Measurements from ENCODE around the gene VWA5A. TPM values are rescaled to one million over a fixed set of nuclear protein-coding genes. Genes with fewer than 3 reads are reported as not detected.

Gene VWA5A
- total RNA-seq, 4 donors from 2014 or later = 13.3 to 22.2 (median 15.0) TPM

DNA sequence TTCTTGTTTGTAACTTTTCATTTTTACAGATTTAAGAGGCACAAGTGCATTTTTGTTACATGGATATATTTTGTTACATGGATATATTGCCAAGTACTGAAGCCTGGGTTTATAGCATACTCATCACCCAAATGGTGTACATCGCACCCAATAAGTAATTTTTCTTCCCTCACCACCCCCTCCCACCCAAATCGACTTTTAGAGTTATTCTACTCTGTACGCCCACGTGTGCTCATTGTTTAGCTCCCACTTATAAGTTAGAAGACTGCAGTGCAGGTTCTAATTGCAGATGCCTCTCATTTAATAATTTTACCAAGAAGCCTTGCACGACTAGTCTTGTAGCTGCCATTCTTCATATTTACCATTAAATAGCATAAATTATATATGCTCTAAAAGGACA, 20.5 kb upstream of the VWA5A start:
- Histone ChIP-seq H3K4me3 (no peak overlapping the region), H3K27ac (replicated peaks in 1 of 4) (no peak overlapping the region), H3K9me3 (no peaks in the 10 kb centered on the region), H3K4me1 (no peaks in the 10 kb centered on the region), H3K27me3 (peaks cover 0 to 10% (median 0%) of the 10 kb centered on the region in 4 donors), H3K36me3 (no peaks in the 10 kb centered on the region)
- intact Hi-C loops (cut with DNase I) = no loop called here
- WGBS = 69% methylated on average over 5 of the region's 5 CpGs
- no peak for TF ChIP-seq POLR2A (IDR thresholded peaks at IDR 0.05; ENCODE audit: low read depth)
- no peak for TF ChIP-seq EP300 (IDR thresholded peaks at IDR 0.05)
- TF ChIP-seq, protein P1, sequence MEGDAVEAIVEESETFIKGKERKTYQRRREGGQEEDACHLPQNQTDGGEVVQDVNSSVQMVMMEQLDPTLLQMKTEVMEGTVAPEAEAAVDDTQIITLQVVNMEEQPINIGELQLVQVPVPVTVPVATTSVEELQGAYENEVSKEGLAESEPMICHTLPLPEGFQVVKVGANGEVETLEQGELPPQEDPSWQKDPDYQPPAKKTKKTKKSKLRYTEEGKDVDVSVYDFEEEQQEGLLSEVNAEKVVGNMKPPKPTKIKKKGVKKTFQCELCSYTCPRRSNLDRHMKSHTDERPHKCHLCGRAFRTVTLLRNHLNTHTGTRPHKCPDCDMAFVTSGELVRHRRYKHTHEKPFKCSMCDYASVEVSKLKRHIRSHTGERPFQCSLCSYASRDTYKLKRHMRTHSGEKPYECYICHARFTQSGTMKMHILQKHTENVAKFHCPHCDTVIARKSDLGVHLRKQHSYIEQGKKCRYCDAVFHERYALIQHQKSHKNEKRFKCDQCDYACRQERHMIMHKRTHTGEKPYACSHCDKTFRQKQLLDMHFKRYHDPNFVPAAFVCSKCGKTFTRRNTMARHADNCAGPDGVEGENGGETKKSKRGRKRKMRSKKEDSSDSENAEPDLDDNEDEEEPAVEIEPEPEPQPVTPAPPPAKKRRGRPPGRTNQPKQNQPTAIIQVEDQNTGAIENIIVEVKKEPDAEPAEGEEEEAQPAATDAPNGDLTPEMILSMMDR (IDR thresholded peaks at IDR 0.05) = no peak
- no peak for TF ChIP-seq POLR2AphosphoS5 (IDR thresholded peaks at IDR 0.05)
- DNase-seq (ENCODE audit: extremely low spot score) = no peak

DNA sequence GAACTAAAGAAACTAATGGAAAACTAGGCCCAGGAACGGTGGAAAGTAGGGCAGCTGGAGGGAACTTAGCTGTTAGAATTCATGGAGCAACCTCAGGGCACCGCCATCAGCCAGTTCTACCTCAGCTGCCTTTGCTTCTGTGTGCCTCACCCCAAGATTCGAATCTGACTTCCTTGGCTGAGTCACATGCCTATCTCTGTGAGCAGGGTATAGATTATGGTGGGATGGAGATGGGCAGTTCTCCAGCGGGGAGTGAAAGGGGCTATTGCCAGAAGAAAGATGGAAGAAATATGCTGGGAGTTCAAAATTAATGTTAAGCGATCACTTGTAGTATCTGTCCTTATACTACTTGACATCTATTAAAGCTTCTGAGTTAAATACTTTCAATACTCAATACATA, 18.9 kb upstream of the VWA5A start:
- WGBS = 89% methylated on average over 5 of the region's 5 CpGs
- no peaks in the 10 kb centered on the region for H3K36me3 ChIP-seq
- H3K4me1 ChIP-seq = no peaks in the 10 kb centered on the region
- H3K9me3 ChIP-seq = no peaks in the 10 kb centered on the region
- TF ChIP-seq, protein P1 (IDR thresholded peaks at IDR 0.05) = no peak
- no peak for TF ChIP-seq POLR2AphosphoS5 (IDR thresholded peaks at IDR 0.05)
- no peak for TF ChIP-seq POLR2A (IDR thresholded peaks at IDR 0.05; ENCODE audit: low read depth)
- TF ChIP-seq EP300 (IDR thresholded peaks at IDR 0.05) = no peak
- peaks cover 0 to 10% (median 0%) of the 10 kb centered on the region in 4 donors for H3K27me3 ChIP-seq
- DNase-seq (ENCODE audit: extremely low spot score) = no peak
- intact Hi-C loops (cut with DNase I) = no loop called here
- no peak overlapping the region for H3K4me3 ChIP-seq
- no peak overlapping the region for H3K27ac ChIP-seq (replicated peaks in 1 of 4)

DNA sequence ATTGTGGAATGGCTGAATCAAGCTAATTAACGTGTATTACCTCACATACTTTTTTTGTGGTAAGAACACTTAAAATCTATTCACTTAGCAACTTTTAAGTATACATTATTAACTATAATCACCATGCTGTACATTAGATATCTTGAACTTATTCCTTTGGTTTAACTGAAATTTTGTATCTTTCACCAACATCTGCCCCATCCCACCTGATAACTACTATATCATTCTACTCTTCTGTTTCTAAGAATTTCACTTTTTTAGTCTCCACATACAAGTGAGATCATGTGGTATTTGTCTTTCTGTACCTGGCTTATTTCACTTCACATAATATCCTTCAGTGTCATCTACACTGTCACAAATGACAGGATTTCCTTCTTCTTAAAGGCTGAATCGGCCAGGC, 17.1 kb upstream of the VWA5A start:
- TF ChIP-seq, protein P1 (IDR thresholded peaks at IDR 0.05) = no peak
- H3K27ac ChIP-seq (replicated peaks in 1 of 4) = no peak overlapping the region
- no peak overlapping the region for H3K4me3 ChIP-seq
- peaks cover 0 to 10% (median 0%) of the 10 kb centered on the region in 4 donors for H3K27me3 ChIP-seq
- whole genome bisulfite sequencing = 77% methylated on average over 2 of the region's 2 CpGs
- H3K4me1 ChIP-seq = no peaks in the 10 kb centered on the region
- no peaks in the 10 kb centered on the region for H3K36me3 ChIP-seq
- no peaks in the 10 kb centered on the region for H3K9me3 ChIP-seq
- DNase-seq (ENCODE audit: extremely low spot score) = no peak
- intact Hi-C loops (cut with DNase I) = no loop called here

DNA sequence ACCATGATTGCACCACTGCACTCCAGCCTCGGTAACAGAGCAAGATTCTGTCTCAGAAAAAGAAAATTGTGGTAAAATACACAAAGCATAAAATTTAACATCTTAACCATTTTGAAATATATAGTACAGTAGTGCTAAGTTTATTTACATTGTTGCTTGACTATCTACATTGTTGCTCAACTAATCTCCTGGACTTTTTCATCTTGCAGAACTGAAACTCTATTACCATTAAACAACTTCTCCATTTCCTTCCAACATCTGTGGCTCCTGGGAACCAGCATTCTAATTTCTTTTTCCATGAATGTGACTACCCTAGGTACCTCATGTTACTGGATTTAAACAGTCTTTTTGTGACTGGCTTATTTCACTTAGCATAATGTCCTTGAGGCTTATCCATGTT, 13.5 kb upstream of the VWA5A start:
- 70% methylated on average over 1 of the region's 1 CpG for WGBS
- TF ChIP-seq POLR2AphosphoS5 (IDR thresholded peaks at IDR 0.05) (no peak), POLR2A (IDR thresholded peaks at IDR 0.05; ENCODE audit: low read depth) (no peak), EP300 (IDR thresholded peaks at IDR 0.05) (no peak)
- TF ChIP-seq, protein P1 (IDR thresholded peaks at IDR 0.05) = no peak
- no peaks in the 10 kb centered on the region for H3K36me3 ChIP-seq
- H3K9me3 ChIP-seq = no peaks in the 10 kb centered on the region
- intact Hi-C loops (cut with DNase I) = no loop called here
- no peak overlapping the region for H3K4me3 ChIP-seq
- DNase-seq (ENCODE audit: extremely low spot score) = no peak
- no peaks in the 10 kb centered on the region for H3K4me1 ChIP-seq
- peaks cover 0 to 12% (median 0%) of the 10 kb centered on the region in 4 donors for H3K27me3 ChIP-seq
- H3K27ac ChIP-seq (replicated peaks in 1 of 4) = no peak overlapping the region

DNA sequence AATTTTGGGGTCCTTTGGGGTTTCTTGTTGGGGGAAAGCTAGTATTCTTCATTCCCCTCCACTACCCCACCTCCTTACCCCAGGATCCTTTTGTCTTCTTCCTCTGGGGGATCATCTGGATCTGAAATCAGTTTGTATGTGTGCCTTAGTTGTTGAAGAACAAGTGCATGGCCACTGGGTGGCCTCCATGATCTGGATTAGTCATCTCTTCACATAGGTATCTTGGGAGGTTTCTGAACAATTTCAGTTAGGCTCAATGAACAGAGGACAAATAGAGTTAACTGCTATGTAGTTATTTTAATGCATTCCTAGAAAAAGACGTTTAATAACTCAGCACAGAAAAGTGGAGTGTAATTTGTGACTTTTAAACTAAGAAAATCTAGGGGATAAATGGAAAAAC, 7.1 kb upstream of the VWA5A start:
- intact Hi-C loops (cut with DNase I) = no loop called here

More for the DNA sequence above, 7.1 kb upstream of the VWA5A start:
- TF ChIP-seq POLR2A (IDR thresholded peaks at IDR 0.05; ENCODE audit: low read depth) (no peak), EP300 (IDR thresholded peaks at IDR 0.05) (no peak), POLR2AphosphoS5 (IDR thresholded peaks at IDR 0.05) (no peak)
- TF ChIP-seq, protein P1 (IDR thresholded peaks at IDR 0.05) = no peak
- Histone ChIP-seq H3K27ac (replicated peaks in 1 of 4) (no peak overlapping the region), H3K4me3 (no peak overlapping the region), H3K36me3 (no peaks in the 10 kb centered on the region), H3K9me3 (no peaks in the 10 kb centered on the region), H3K4me1 (no peaks in the 10 kb centered on the region), H3K27me3 (peaks cover 0 to 8% (median 0%) of the 10 kb centered on the region in 4 donors)
- WGBS = 13% methylated on average over 1 of the region's 1 CpG
- DNase-seq (ENCODE audit: extremely low spot score) = no peak
